ENCODE results near the gene NLRX1.
"Not testable (repeated sequence)": the region's sequence is repeated elsewhere in the genome, so short reads cannot be mapped to it uniquely, and the experiment has no call there.

The NLRX1 gene, protein sequence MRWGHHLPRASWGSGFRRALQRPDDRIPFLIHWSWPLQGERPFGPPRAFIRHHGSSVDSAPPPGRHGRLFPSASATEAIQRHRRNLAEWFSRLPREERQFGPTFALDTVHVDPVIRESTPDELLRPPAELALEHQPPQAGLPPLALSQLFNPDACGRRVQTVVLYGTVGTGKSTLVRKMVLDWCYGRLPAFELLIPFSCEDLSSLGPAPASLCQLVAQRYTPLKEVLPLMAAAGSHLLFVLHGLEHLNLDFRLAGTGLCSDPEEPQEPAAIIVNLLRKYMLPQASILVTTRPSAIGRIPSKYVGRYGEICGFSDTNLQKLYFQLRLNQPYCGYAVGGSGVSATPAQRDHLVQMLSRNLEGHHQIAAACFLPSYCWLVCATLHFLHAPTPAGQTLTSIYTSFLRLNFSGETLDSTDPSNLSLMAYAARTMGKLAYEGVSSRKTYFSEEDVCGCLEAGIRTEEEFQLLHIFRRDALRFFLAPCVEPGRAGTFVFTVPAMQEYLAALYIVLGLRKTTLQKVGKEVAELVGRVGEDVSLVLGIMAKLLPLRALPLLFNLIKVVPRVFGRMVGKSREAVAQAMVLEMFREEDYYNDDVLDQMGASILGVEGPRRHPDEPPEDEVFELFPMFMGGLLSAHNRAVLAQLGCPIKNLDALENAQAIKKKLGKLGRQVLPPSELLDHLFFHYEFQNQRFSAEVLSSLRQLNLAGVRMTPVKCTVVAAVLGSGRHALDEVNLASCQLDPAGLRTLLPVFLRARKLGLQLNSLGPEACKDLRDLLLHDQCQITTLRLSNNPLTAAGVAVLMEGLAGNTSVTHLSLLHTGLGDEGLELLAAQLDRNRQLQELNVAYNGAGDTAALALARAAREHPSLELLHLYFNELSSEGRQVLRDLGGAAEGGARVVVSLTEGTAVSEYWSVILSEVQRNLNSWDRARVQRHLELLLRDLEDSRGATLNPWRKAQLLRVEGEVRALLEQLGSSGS

DNA sequence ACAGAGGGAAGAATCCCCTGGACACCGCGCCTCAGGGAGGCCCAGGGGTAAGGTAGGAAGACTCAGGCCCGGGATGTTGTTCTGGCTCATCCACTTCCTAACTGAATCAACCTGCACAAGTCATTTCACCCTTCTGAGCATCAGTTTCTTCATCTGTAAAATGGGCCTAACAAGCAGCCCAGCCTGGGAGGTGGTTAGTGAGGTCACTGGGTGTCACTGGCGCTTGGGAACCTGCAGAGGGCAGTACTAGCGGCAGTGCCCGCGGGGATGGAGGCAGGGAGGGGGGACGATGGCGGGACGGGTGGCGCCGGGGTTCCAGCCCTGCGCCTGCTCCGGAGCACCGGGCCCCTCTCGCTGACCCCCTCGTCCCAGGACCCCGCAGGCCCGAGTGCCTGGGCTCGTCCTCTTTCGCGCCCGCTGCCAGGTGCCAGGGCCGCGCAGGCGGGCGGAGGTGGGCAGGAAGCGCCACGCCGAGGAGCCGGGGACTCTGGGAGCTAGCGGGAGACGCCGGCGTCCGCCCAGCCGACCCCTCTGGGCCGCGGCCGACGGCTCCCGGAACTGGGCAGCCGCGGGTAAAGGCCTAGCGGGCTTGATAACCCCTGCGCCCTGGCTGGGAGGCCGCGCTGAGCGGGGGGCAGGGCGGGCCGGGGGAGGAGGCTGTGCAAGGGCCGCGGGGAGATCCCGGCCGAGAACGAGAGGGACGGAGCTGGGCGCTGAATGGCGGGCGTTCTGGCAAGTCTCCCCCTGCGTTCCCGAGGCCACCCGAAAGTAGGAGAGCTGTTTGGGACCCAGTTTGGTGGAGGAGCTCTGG, at the start of gene NLRX1:
Gene NLRX1, plus strand, starts transcription at position 255 of the 811 bp plus-strand sequence. CDS start 2,679 bp downstream, outside the sequence.
- peak; percentile 97 for DNase-seq (ENCODE audit: low spot score)

DNA sequence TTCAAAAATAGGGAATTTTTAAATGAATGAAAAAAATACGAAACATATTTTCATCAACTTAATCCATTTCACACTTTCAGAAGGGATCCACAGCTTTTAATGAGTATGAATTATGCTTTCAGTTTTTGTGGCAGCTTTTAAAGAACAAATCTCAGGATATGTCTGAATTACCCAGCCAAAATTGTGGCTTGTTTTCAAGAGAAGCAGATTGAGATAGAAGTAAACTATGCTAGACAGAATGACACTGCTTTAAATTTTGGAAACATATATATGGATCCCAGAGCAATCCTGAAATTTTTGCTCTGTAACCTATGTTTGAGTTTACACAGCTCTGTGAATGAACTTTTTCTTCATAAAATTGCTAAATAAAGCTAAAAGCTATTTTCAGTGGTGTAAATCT, 49.6 kb upstream of the NLRX1 start:
- DNase-seq (ENCODE audit: low spot score) = no peak

DNA sequence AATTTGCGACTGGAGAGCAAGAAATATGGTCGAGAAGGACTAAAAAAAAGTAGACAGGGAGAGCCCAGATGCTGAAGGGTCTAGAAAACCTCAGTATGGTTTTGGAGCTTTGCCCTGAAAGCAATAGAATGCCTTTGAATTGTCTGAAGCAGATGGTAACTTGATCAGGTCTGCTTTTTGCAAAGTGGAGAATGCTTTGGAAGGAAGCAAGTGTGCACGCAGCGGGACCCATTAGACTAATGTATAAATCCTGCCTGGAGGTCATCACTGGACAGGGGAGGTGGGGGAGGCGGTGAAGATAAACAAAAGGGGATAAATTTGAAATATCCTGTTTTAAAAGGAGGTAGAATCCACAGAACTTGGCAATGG, 47.9 kb upstream of the NLRX1 start:
- DNase-seq (ENCODE audit: low spot score) = no peak

DNA sequence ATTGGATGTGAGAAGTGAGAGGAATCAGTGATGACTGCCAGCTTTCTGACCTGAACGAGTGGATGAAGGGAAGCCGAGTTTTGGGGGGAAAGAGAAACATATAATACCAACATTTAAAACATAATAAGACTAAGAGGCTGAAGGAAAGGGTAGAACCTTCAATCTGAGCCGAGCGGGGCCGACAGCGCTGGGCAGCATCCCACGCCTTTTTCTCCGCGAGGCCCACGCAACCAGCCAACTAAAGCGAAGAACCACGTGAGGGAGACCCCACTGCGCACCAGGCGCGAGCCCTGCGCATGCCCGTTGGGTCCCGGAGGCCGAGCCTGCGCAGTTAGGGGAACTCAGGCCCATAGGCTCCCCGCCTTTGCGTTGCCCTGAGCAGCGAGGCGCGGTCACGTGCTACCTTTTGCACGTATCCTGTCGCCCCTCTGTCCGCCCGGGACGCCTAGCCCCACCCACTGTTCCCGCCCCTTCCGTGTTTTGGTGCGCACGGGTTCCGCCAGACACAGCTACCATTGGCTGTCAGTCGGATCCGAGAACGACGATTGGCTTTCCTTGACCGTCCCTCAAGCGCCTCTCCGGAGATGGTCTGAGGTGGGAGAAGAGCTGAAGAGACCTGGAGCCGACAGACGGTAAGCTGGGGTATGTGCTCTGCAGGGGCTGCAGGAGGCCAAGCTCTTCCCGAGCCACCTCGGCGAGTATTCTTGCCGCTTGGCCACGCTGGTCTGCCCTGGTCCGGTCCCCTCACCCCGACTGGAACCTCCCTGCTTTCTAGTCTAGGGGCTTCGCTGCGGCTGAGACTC, 47.3 kb upstream of the NLRX1 start, which contains the start of gene HINFP:
Gene HINFP, plus strand, starts transcription at position 573 of the 803 bp plus-strand sequence. CDS start 5,365 bp downstream, outside the sequence.
- DNase-seq (ENCODE audit: low spot score) = peak; percentile 99

DNA sequence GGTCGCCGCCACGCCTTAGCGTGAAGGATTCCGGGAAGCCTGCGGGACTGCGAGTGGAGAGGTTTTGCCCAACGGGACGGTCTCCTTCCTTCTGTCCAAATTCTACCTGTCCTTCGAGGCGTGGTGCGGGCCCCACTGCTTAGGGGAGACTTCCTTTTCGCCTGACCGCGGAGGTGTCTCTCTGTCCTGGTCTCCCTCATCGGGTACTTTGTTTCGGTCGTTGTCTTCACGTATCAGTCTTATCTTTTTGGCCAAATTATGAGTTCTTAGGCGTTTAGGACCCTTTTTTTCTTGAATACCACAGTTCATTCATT, 46.8 kb upstream of the NLRX1 start:
- no peak for DNase-seq (ENCODE audit: low spot score)

DNA sequence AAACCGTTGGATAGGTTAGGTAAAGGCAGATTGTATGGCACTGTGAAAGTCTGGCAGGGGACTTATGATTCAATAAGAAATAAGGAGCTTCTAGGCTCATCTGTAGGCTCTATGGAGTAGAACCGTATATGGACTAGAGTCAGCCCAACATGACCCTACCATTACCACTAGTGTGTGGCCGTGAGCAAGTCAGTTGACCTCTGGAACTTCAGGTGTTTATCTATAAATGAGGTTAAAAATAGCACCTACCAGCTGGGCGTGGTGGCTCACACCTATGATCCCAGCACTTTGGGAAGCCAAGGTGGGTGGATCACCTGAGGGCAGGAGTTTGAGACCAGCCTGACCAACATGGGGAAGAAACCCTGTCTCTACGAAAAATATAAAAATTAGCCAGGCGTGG, 42.7 kb upstream of the NLRX1 start:
- no peak for DNase-seq (ENCODE audit: low spot score)

DNA sequence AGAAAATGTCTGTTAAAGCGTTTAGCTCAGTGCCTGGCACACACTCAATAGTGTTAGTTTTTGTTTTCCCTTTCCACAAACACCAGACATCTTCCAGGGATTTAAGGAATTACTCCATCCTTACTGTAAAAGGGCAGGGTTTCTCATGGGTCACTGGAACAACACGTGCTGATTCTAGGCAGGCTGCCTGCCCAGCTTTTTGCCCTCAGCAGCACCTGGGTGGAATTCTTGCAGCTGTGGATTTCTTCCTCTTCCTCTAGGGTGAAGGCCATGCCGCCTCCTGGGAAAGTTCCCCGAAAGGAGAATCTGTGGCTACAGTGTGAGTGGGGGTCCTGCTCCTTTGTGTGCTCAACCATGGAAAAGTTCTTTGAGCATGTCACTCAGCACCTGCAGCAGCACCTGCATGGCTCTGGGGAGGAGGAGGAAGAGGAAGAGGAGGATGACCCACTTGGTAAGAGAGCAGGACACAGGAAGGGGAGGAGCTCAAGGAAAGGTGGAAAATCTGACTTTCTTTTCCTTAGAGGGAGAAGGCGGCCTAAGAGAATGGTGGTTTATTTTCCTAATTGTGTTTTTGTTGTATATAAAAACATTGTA, 41.8 kb upstream of the NLRX1 start:
- no peak for DNase-seq (ENCODE audit: low spot score)

DNA sequence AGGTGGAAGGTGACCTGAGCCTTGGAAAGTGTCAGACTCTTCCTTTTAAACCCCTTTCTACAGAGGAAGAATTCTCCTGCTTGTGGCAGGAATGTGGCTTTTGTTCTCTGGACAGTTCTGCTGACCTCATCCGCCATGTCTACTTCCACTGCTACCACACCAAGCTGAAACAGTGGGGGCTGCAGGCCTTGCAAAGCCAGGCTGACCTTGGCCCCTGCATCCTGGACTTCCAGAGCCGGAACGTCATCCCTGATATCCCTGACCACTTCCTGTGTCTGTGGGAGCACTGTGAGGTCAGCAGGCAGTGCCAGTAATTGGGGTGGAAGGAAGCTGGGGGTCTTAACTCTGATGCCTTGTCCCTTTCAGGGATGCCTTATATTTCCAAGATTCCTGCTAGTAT, 37.9 kb upstream of the NLRX1 start:
- no peak for DNase-seq (ENCODE audit: low spot score)

DNA sequence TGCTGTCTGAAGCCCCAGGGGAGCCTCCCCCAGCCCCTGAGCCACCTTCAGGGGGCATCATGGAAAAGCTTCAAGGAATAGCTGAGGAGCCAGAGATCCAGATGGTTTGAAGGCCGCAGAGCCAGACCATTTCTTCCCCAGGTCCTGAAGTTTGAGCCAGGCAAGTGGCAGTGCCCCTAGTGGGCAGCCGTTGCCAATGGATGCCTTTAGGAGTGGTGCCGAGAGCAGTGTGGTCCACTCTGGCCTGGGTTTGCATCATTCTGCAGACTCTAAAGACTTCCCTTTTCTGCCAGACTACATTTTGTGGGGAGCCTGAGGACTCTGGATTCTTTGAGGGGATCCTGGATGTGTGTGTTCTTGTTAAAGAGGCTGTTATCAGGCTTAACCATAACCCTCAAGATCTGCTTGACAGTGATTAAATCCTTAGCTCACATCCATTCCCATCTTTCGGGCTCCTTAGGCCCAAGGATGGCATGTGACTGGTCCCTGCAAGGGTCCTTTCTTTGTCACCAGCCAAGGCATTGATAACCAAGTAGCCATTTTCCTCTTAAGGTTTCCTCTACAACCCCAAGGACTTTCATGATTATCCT, 34.0 kb upstream of the NLRX1 start:
- DNase-seq (ENCODE audit: low spot score) = no peak

DNA sequence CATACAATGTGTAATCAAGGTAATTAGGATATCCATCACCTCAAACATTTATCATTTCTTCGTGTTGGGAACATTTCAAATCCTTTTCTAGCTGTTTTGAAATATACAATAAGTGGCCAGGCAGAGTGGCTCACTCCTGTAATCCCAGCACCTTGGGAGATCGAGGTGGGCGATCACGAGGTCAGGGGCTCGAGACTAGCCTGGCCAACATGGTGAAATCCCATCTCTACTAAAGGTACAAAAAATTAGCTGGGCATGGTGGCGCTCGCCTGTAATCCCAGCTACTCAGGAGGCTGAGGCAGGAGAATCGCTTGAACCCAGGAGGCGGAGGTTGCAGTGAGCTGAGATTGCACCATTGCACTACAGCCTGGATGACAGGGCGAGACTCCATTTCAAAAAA, 29.2 kb upstream of the NLRX1 start:
- not testable (repeated sequence) for DNase-seq (ENCODE audit: low spot score)

DNA sequence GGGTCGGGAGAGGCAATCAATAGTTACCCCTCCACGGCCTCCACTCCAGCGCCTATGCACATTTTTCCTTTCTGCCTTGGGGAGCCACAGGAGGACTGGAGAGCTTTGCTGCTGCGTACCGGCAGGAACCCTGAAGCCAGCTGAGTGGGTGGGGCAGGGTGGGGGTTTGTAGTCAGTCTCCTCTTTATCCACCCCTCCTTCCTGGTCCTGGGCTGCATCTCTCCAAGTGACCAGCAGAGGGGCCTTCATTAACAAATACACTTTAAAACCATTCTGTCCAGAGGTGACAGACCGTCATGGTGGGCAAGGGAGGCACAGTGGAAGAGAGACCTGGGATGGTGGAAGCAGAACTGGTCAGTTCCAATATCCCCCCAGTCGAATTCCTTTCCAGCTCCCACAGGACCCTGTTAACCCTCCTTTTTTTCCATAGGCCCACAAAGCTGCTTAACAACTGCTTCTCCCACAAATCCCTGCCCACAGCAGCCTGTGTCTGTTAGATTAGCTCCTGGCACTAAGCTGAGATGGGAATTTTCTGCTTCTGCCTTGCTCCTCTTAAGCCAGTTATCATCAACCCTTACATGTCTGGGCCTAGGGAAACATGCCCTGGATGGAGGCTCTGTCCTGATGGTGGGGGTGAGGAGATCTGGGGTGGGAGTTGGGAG, 23.6 kb upstream of the NLRX1 start:
- DNase-seq (ENCODE audit: low spot score) = peak; percentile 89

DNA sequence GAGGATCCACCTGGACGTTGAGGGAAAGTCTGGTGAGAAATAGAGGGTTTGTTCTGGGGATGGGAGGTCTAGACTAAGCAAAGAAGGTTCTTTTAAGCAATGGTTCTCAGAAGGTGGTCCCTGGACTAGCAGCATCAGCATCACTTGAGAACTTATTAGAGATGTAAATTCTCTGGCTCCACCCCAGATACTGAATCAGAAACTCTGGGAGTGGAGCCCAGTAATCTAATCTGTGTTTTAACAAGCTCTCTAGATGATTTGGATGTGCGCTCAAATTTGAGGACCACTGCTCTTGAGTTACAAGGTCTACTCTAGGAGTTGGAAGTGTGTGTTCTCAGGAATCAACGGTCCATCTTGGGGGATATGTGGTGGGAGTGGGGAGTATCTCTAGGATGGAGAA, 23.0 kb upstream of the NLRX1 start:
- no peak for DNase-seq (ENCODE audit: low spot score)

DNA sequence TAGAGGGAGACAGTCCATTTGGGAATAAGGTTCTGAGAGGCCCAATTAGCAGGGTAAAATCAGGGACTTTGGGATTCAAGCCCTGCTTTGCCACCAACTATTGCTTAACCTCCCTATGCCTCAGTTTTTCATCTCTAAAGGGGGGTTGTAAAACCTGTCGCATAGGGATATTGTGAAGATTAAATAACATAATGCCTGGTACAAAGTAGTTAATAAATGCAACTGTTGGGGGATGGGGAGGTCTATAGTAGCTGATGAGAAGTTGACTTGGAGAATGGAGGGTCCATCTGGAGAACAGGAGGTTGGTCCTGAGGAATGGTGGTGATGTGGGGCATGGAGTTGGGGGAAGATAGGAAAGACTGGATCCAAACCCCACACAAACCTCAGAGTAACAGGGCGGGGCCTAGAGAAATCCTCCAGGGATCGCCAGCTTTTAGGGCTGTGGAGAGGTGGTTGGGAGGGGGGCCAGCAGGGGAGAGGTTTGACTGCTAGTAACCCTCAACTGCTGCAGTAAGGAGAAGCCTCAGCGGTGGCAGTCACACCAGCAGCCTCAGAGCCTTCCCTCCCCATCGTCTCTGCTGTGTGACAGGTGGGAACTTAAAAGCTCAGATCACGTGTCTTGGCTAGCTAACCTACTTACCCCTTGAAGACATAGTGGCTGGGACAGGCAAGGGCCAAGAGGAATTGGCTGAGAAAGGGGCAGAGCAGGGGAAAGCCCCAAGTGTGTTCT, 20.8 kb upstream of the NLRX1 start:
- no peak for DNase-seq (ENCODE audit: low spot score)

DNA sequence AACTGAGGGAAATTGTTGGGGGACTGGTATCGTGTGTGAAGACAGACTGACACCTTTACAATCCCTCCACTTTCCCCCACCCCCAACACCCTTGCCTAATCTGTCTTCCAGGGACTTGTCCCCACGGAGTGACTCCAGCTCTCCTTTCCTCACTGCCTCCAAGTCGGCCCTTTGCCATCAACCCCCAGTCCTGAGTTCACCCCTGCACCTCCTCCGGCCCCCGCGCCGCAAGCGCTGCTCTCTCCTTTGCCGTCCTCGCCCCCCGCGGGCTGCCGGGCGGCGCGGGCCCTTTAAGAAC, 19.9 kb upstream of the NLRX1 start:
- DNase-seq (ENCODE audit: low spot score) = no peak

DNA sequence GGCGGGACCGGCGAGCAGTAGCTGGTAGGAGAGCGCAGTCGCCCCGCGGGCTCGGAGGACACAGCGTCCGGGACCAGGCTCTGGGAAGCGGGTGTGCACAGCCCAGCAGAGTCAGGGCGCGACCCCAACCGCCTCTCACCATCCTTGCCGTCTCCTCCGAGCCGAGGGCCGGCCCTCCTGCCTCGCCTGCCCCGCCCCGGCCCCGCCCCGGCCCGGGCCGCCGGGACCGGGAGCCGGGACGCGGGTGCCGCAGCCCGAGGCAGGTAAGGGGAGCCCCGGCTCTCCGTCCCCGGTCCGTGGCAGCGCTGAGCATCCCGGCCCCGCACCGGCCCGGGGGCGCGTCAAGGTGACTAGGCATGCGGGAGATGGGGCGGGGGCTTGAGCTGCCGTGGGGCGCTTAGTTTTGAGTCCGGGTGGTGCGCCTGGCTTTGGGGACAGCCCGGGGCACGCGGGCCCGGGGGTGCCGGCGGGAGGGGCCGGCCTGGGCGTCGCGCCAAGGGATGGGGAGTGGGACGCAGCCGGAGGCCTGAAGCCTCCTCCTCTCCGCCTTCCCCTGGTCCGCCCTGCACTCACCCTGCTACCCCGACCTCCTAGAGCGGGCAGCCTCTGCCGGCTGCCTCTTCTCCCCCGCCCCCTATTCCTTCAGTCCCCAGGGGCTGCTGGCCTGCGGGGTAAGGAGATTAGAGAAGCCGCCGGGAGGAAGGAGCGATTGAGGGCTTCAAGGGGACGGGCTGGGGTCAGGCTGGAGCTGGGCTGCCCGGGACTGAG, 19.3 kb upstream of the NLRX1 start, which contains the start of gene ABCG4:
Gene ABCG4, plus strand, starts transcription at position 35 of the 768 bp plus-strand sequence. CDS start 914 bp downstream, outside the sequence.
- DNase-seq (ENCODE audit: low spot score) = peak; percentile 39

DNA sequence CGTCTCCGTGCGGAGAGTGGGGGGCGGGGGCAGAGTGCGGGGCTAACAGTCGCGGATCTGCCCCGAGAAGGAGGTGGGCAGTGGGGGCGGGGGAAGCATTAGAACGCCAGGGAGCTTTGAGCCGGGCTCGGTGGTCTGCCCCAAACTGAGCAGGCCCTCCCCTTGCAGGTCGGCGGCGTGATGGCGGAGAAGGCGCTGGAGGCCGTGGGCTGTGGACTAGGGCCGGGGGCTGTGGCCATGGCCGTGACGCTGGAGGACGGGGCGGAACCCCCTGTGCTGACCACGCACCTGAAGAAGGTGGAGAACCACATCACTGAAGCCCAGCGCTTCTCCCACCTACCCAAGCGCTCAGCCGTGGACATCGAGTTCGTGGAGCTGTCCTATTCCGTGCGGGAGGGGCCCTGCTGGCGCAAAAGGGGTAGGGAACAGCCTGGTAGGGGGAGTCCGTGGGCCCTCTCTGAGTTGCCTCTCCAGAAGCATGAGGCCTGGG, 18.7 kb upstream of the NLRX1 start:
- no peak for DNase-seq (ENCODE audit: low spot score)

DNA sequence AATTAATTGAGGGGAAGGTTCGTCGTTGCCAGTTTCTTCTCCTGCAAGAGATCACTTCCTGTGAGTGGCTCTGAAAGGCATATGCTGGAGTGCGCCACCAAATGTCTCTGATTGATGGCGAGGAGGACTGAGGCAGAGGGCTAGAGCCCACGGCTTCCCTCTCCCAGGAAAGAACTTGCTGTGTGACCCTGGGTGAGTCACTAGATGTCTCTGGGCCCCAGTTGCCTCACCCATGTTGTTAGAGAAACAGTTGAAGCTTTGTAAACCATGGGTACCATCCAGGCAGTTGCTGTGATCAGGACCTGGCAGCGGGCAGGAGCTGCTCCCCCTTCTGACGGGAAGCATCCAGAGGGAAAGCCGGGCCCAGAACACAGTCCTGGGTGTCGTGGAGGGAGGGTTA, 16.5 kb upstream of the NLRX1 start:
- no peak for DNase-seq (ENCODE audit: low spot score)

DNA sequence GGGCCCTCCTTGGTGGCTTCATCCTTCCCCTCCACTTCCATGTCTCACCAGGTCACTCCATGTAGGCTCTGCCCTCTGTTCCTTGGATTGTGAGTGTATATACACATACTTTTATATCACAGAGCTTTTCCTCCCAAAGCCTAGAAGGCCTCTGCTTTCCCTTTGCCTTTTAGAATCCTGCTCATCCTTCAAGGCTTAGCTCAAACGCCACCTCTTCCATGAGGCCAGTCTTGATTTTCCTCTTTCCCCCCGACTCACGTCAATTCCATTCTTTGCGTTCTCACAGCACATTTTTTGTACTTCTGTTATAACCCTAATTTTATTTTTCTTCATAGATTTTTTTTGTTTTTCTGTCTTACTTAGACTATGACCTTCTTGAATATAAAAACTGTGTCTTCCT, 15.9 kb upstream of the NLRX1 start:
- no peak for DNase-seq (ENCODE audit: low spot score)

Measured in hepatic stellate cell (primary cell).